WTC11 (cell line): Measurements from ENCODE around the gene PPP6C. TPM values are rescaled to one million over a fixed set of nuclear protein-coding genes. Genes with fewer than 3 reads are reported as not detected.

ENCODE experiments used
- ATF6 ChIP-seq: sonication (generic); formaldehyde crosslinking; IDR thresholded peaks from 2 replicates; pipeline ENCODE4 v1.8.1; 2023; ENCODE audit warnings: mild to moderate bottlenecking, missing genetic modification reagents
- CREM ChIP-seq: sonication (generic); formaldehyde crosslinking; IDR thresholded peaks from 2 replicates; pipeline ENCODE4 v1.8.1; 2022; ENCODE audit warnings: mild to moderate bottlenecking, missing genetic modification reagents, moderate library complexity
- ETV6 ChIP-seq: sonication (generic); formaldehyde crosslinking; IDR thresholded peaks from 2 replicates; pipeline ENCODE4 v1.8.1; 2022; ENCODE audit warnings: mild to moderate bottlenecking, missing genetic modification reagents
- FOXJ3 ChIP-seq: sonication (generic); formaldehyde crosslinking; IDR thresholded peaks from 2 replicates; pipeline ENCODE4 v1.9.0; 2021; ENCODE audit warnings: missing genetic modification reagents, mild to moderate bottlenecking, borderline replicate concordance
- FOXK1 ChIP-seq: sonication (generic); formaldehyde crosslinking; IDR thresholded peaks from 2 replicates; pipeline ENCODE4 v1.8.0; 2022; ENCODE audit warnings: mild to moderate bottlenecking, moderate library complexity, missing genetic modification reagents
- HMGA2 ChIP-seq: fragments of 250-450 bp; sonication (Bioruptor Pico); IDR thresholded peaks from 2 replicates; pipeline ENCODE4 v1.4.0; 2021; ENCODE audit warnings: mild to moderate bottlenecking, moderate library complexity
- NFE2L1 ChIP-seq: sonication (generic); formaldehyde crosslinking; IDR thresholded peaks from 2 replicates; pipeline ENCODE4 v1.8.1; 2023; ENCODE audit warnings: missing genetic modification reagents
- NR1H2 ChIP-seq: sonication (generic); formaldehyde crosslinking; IDR thresholded peaks from 2 replicates; pipeline ENCODE4 v1.9.0; 2021; ENCODE audit warnings: mild to moderate bottlenecking, moderate library complexity, missing genetic modification reagents
- PRRX2 ChIP-seq: fragments of 250-450 bp; sonication (Bioruptor Pico); IDR thresholded peaks from 2 replicates; pipeline ENCODE4 v1.8.0; 2021; ENCODE audit warnings: mild to moderate bottlenecking
- SMAD3 ChIP-seq: sonication (generic); formaldehyde crosslinking; IDR thresholded peaks from 2 replicates; pipeline ENCODE4 v1.8.0; 2022; ENCODE audit warnings: missing genetic modification reagents, mild to moderate bottlenecking, borderline replicate concordance
- SMAD4 ChIP-seq: sonication (generic); formaldehyde crosslinking; IDR thresholded peaks from 2 replicates; pipeline ENCODE4 v1.8.0; 2022; ENCODE audit warnings: mild to moderate bottlenecking, missing genetic modification reagents
- SP1 ChIP-seq: sonication (generic); formaldehyde crosslinking; conservative IDR thresholded peaks from 2 replicates; pipeline ENCODE4 v1.8.1; 2022; ENCODE audit warnings: missing genetic modification reagents
- TEAD4 ChIP-seq: sonication (generic); formaldehyde crosslinking; IDR thresholded peaks from 2 replicates; pipeline ENCODE4 v1.8.0; 2022; ENCODE audit warnings: mild to moderate bottlenecking, missing genetic modification reagents
- USF2 ChIP-seq: sonication (generic); formaldehyde crosslinking; IDR thresholded peaks from 2 replicates; pipeline ENCODE4 v1.8.1; 2023; ENCODE audit warnings: mild to moderate bottlenecking, missing genetic modification reagents, moderate library complexity
- ZNF232 ChIP-seq: sonication (generic); formaldehyde crosslinking; IDR thresholded peaks from 2 replicates; pipeline ENCODE4 v1.8.0; 2022; ENCODE audit warnings: mild to moderate bottlenecking, missing genetic modification reagents
- ZNF423 ChIP-seq: fragments of 250-450 bp; sonication (Bioruptor Pico); IDR thresholded peaks from 2 replicates; pipeline ENCODE4 v2.1.2; 2022; ENCODE audit warnings: mild to moderate bottlenecking, moderate library complexity
- total RNA-seq: library from RNA; stranded (reverse); gene quantifications from 3 replicates; pipeline ENCODE4 v1.2.3, GENCODE V29; 2021
- TF ChIP-seq, protein P1 (sequence below): fragments of 250-450 bp; sonication (Bioruptor Pico); IDR thresholded peaks from 2 replicates; pipeline ENCODE4 v2.1.2; 2022; ENCODE audit warnings: mild to moderate bottlenecking, moderate library complexity
- TF ChIP-seq, protein P2 (sequence below): sonication (generic); formaldehyde crosslinking; IDR thresholded peaks from 2 replicates; pipeline ENCODE4 v1.8.1; 2022; ENCODE audit warnings: missing genetic modification reagents, borderline replicate concordance
- TF ChIP-seq, protein P3 (sequence below): fragments of 250-450 bp; sonication (Bioruptor Pico); IDR thresholded peaks from 2 replicates; pipeline ENCODE4 v1.8.0; 2021; ENCODE audit warnings: mild to moderate bottlenecking
- TF ChIP-seq, protein P4 (sequence below): sonication (generic); formaldehyde crosslinking; IDR thresholded peaks from 2 replicates; pipeline ENCODE4 v1.8.1; 2023; ENCODE audit warnings: mild to moderate bottlenecking, moderate library complexity, missing genetic modification reagents
- TF ChIP-seq, protein P5 (sequence below): sonication (generic); formaldehyde crosslinking; IDR thresholded peaks from 2 replicates; pipeline ENCODE4 v1.8.0; 2022; ENCODE audit warnings: mild to moderate bottlenecking, missing genetic modification reagents
- TF ChIP-seq, protein P6 (sequence below): fragments of 200-600 bp; IDR thresholded peaks from 2 replicates; pipeline ENCODE4 v1.8.0; 2022; ENCODE audit warnings: antibody characterized with exemption
- TF ChIP-seq, protein P7 (sequence below): sonication (generic); formaldehyde crosslinking; IDR thresholded peaks from 2 replicates; pipeline ENCODE4 v1.8.0; 2022; ENCODE audit warnings: mild to moderate bottlenecking, missing genetic modification reagents

PPP6C gene
- total RNA-seq, 1 experiment from 2014 or later = 40.9 TPM

GRCh38 chr9:125200216-125201047, 10.8 kb upstream of the PPP6C start, which contains the start of gene RABEPK (continued):
- TF ChIP-seq, protein P1, sequence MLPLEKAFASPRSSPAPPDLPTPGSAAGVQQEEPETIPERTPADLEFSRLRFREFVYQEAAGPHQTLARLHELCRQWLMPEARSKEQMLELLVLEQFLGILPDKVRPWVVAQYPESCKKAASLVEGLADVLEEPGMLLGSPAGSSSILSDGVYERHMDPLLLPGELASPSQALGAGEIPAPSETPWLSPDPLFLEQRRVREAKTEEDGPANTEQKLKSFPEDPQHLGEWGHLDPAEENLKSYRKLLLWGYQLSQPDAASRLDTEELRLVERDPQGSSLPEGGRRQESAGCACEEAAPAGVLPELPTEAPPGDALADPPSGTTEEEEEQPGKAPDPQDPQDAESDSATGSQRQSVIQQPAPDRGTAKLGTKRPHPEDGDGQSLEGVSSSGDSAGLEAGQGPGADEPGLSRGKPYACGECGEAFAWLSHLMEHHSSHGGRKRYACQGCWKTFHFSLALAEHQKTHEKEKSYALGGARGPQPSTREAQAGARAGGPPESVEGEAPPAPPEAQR (CRISPR knock-in tag) = no peak
- TF ChIP-seq, protein P2, sequence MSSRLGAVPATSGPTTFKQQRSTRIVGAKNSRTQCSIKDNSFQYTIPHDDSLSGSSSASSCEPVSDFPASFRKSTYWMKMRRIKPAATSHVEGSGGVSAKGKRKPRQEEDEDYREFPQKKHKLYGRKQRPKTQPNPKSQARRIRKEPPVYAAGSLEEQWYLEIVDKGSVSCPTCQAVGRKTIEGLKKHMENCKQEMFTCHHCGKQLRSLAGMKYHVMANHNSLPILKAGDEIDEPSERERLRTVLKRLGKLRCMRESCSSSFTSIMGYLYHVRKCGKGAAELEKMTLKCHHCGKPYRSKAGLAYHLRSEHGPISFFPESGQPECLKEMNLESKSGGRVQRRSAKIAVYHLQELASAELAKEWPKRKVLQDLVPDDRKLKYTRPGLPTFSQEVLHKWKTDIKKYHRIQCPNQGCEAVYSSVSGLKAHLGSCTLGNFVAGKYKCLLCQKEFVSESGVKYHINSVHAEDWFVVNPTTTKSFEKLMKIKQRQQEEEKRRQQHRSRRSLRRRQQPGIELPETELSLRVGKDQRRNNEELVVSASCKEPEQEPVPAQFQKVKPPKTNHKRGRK = no peak
- TF ChIP-seq ZNF232 (CRISPR knock-in tag) = no peak
- TF ChIP-seq, protein P3, sequence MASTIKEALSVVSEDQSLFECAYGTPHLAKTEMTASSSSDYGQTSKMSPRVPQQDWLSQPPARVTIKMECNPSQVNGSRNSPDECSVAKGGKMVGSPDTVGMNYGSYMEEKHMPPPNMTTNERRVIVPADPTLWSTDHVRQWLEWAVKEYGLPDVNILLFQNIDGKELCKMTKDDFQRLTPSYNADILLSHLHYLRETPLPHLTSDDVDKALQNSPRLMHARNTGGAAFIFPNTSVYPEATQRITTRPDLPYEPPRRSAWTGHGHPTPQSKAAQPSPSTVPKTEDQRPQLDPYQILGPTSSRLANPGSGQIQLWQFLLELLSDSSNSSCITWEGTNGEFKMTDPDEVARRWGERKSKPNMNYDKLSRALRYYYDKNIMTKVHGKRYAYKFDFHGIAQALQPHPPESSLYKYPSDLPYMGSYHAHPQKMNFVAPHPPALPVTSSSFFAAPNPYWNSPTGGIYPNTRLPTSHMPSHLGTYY (CRISPR knock-in tag) = no peak
- no peak for TF ChIP-seq ZNF423
- peak; percentile 46; the same call in 1 of the 2 replicates for TF ChIP-seq PRRX2
- peak; percentile 56; the same call in 1 of the 2 replicates for TF ChIP-seq FOXK1 (CRISPR knock-in tag)
- TF ChIP-seq SMAD4 (CRISPR knock-in tag) = no peak
- TF ChIP-seq HMGA2 (CRISPR knock-in tag) = no peak
- no peak for TF ChIP-seq SMAD3 (CRISPR knock-in tag)
- TF ChIP-seq, protein P4, sequence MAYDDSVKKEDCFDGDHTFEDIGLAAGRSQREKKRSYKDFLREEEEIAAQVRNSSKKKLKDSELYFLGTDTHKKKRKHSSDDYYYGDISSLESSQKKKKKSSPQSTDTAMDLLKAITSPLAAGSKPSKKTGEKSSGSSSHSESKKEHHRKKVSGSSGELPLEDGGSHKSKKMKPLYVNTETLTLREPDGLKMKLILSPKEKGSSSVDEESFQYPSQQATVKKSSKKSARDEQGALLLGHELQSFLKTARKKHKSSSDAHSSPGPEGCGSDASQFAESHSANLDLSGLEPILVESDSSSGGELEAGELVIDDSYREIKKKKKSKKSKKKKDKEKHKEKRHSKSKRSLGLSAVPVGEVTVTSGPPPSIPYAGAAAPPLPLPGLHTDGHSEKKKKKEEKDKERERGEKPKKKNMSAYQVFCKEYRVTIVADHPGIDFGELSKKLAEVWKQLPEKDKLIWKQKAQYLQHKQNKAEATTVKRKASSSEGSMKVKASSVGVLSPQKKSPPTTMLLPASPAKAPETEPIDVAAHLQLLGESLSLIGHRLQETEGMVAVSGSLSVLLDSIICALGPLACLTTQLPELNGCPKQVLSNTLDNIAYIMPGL (CRISPR knock-in tag) = peak; percentile 36; the same call in 1 of the 2 replicates
- TF ChIP-seq NR1H2 = no peak
- TF ChIP-seq SP1 (CRISPR knock-in tag) = peak; percentile 78
- TF ChIP-seq CREM (CRISPR knock-in tag) = peak; percentile 51; the same call in 1 of the 2 replicates
- no peak for TF ChIP-seq TEAD4 (CRISPR knock-in tag)
- TF ChIP-seq, protein P5, sequence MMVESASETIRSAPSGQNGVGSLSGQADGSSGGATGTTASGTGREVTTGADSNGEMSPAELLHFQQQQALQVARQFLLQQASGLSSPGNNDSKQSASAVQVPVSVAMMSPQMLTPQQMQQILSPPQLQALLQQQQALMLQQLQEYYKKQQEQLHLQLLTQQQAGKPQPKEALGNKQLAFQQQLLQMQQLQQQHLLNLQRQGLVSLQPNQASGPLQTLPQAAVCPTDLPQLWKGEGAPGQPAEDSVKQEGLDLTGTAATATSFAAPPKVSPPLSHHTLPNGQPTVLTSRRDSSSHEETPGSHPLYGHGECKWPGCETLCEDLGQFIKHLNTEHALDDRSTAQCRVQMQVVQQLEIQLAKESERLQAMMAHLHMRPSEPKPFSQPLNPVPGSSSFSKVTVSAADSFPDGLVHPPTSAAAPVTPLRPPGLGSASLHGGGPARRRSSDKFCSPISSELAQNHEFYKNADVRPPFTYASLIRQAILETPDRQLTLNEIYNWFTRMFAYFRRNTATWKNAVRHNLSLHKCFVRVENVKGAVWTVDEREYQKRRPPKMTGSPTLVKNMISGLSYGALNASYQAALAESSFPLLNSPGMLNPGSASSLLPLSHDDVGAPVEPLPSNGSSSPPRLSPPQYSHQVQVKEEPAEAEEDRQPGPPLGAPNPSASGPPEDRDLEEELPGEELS (CRISPR knock-in tag) = no peak
- TF ChIP-seq, protein P6, sequence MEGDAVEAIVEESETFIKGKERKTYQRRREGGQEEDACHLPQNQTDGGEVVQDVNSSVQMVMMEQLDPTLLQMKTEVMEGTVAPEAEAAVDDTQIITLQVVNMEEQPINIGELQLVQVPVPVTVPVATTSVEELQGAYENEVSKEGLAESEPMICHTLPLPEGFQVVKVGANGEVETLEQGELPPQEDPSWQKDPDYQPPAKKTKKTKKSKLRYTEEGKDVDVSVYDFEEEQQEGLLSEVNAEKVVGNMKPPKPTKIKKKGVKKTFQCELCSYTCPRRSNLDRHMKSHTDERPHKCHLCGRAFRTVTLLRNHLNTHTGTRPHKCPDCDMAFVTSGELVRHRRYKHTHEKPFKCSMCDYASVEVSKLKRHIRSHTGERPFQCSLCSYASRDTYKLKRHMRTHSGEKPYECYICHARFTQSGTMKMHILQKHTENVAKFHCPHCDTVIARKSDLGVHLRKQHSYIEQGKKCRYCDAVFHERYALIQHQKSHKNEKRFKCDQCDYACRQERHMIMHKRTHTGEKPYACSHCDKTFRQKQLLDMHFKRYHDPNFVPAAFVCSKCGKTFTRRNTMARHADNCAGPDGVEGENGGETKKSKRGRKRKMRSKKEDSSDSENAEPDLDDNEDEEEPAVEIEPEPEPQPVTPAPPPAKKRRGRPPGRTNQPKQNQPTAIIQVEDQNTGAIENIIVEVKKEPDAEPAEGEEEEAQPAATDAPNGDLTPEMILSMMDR = no peak
- TF ChIP-seq ATF6 (CRISPR knock-in tag) = no peak
- TF ChIP-seq FOXJ3 = no peak
- TF ChIP-seq, protein P7, sequence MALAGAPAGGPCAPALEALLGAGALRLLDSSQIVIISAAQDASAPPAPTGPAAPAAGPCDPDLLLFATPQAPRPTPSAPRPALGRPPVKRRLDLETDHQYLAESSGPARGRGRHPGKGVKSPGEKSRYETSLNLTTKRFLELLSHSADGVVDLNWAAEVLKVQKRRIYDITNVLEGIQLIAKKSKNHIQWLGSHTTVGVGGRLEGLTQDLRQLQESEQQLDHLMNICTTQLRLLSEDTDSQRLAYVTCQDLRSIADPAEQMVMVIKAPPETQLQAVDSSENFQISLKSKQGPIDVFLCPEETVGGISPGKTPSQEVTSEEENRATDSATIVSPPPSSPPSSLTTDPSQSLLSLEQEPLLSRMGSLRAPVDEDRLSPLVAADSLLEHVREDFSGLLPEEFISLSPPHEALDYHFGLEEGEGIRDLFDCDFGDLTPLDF (CRISPR knock-in tag) = no peak
- TF ChIP-seq NFE2L1 (CRISPR knock-in tag) = no peak
- TF ChIP-seq ETV6 = 0 out of 2 replicates have a peak, but pooled peaks have one; percentile 67
- TF ChIP-seq USF2 (CRISPR knock-in tag) = peak; percentile 70
